Colonic mucosa (tissue), 4 donors: ENCODE measurements around the gene LRRN4. TPM values are rescaled to one million over a fixed set of nuclear protein-coding genes. Genes with fewer than 3 reads are reported as not detected.

Experiments
- DNase-seq: peaks from one replicate; pipeline ENCODE4 v3.0.0-alpha.2; 2020
- H3K27ac ChIP-seq: fragments of 200-600 bp; one replicate; pipeline ENCODE4 v1.8.0; 2021
- H3K27me3 ChIP-seq: fragments of 200-600 bp; one replicate; pipeline ENCODE4 v1.8.0; 2021
- H3K36me3 ChIP-seq: fragments of 200-600 bp; one replicate; pipeline ENCODE4 v1.8.0; 2021
- H3K4me1 ChIP-seq: fragments of 200-600 bp; one replicate; pipeline ENCODE4 v1.8.0; 2021; ENCODE audit warnings: mild to moderate bottlenecking
- H3K4me3 ChIP-seq: fragments of 200-600 bp; one replicate; pipeline ENCODE4 v1.8.0; 2021
- H3K9ac ChIP-seq, 2 donors: one replicate each; pipeline ENCODE4 v1.7.0; 2013; ENCODE audit warnings: control low read depth in 2 of 2, low read depth in 2 of 2, low read length in 2 of 2
- H3K9me3 ChIP-seq: fragments of 200-600 bp; one replicate; pipeline ENCODE4 v1.8.0; 2021
- intact Hi-C: fragments of 100-400 bp; cut with DNase I; formaldehyde crosslinking; loops from one replicate; pipeline ENCODE4 v1.14.1; 2022
- total RNA-seq, 2 donors: library from RNA; stranded (reverse); fragmentation: NEBNext Ultra II Directional in 1 of 2; extraction: Animal tissue kit (Norgen Biotek cat#: 25700) in 1 of 2; gene quantifications; one replicate each; pipeline ENCODE4 v1.2.1, GENCODE V29; 2021
- TF ChIP-seq, protein P1 (sequence below): fragments of 200-600 bp; IDR thresholded peaks from one replicate; pipeline ENCODE4 v1.8.0; 2022; ENCODE audit warnings: antibody characterized with exemption, mild to moderate bottlenecking
- donor health status: healthy.
- donor health status: DM: no; HTN: no; CAD: no.
- donor health status: DM: no; HTN: no; CAD: no.

The LRRN4 gene
- total RNA-seq, 2 donors from 2014 or later, result not detected

DNA sequence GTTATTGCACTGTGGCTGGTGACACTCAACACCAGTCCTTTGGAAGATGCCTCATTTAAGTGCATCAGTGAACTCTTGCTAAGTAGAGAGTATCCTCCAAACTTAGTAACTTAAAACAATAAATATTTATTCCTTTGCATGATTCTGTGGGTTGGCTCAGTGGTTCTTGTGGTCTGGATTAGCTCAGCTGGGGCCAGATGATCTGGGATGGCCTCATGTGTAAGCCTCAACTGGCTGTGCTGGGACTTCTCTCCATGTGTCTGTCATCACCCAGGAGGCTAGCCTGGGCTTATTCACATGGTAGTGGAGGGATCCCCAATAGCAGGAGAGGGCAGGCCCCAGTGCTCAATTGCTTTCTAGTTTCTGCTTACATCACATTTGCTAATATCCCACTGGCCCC, 8.3 kb downstream of the LRRN4 start:
- H3K36me3 ChIP-seq, result peaks cover 7% of the 10 kb centered on the region
- no peaks in the 10 kb centered on the region for H3K9me3 ChIP-seq
- no peaks in the 10 kb centered on the region for H3K4me1 ChIP-seq
- no peaks in the 10 kb centered on the region for H3K27me3 ChIP-seq
- no peak for DNase-seq
- H3K27ac ChIP-seq, result no peak overlapping the region
- H3K9ac ChIP-seq, result no peak overlapping the region
- TF ChIP-seq, protein P1, sequence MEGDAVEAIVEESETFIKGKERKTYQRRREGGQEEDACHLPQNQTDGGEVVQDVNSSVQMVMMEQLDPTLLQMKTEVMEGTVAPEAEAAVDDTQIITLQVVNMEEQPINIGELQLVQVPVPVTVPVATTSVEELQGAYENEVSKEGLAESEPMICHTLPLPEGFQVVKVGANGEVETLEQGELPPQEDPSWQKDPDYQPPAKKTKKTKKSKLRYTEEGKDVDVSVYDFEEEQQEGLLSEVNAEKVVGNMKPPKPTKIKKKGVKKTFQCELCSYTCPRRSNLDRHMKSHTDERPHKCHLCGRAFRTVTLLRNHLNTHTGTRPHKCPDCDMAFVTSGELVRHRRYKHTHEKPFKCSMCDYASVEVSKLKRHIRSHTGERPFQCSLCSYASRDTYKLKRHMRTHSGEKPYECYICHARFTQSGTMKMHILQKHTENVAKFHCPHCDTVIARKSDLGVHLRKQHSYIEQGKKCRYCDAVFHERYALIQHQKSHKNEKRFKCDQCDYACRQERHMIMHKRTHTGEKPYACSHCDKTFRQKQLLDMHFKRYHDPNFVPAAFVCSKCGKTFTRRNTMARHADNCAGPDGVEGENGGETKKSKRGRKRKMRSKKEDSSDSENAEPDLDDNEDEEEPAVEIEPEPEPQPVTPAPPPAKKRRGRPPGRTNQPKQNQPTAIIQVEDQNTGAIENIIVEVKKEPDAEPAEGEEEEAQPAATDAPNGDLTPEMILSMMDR, result no peak
- no peak overlapping the region for H3K4me3 ChIP-seq
- intact Hi-C loops, result no loop called here

DNA sequence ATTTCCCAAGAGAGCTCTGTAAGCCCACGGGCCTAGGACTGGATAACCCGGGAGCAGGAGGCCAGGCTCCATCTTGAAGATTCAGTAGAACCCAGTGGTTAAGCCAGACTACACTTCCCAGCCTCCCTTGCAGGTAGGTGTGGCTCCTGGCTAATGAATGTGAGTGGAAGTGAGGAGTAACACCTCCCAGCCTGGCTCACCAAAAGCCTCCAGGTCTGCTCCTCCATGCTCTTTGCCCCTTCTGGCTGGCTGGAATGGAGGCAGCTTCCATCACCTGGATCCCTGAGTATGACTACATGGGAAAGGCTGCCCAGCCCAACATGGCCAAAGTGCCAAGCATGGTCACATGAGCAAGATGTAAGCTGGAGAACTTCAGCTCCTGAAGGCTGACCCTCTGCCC, 9.7 kb downstream of the LRRN4 start:
- DNase-seq, result no peak
- H3K27ac ChIP-seq, result no peak overlapping the region
- peaks cover 7% of the 10 kb centered on the region for H3K36me3 ChIP-seq
- H3K9me3 ChIP-seq, result no peaks in the 10 kb centered on the region
- H3K9ac ChIP-seq, result no peak overlapping the region
- TF ChIP-seq, protein P1, result no peak
- H3K4me3 ChIP-seq, result no peak overlapping the region
- H3K4me1 ChIP-seq, result no peaks in the 10 kb centered on the region
- intact Hi-C loops, result no loop called here
- H3K27me3 ChIP-seq, result no peaks in the 10 kb centered on the region

DNA sequence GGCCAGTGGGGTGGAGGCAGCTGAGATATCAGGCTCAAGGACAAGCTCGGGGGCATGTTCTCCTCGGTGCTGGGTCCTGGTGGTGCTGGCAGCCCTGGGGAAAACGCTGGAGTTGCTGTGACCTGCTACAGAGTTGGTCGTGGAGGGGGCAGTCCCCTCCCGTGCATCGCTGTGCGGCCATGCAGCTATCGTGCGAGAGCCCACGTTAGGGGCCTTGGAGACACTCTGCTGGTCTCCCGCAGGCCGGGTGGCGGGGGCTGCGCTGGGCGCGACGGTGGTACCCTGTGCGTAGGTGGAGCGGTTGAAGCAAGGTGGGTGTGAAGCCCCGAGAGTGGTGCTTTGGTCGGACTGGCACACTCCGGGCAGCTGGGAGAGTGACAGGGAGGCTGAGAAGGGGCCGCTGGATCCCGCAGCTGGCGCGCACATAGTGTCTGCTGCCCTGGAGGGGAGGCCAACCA, 12.0 kb downstream of the LRRN4 start:
- Histone ChIP-seq H3K9me3 (no peaks in the 10 kb centered on the region), H3K27ac (no peak overlapping the region), H3K4me1 (no peaks in the 10 kb centered on the region), H3K36me3 (peaks cover 11% of the 10 kb centered on the region), H3K9ac (no peak overlapping the region), H3K27me3 (no peaks in the 10 kb centered on the region), H3K4me3 (no peak overlapping the region)
- TF ChIP-seq, protein P1, result no peak
- no peak for DNase-seq
- intact Hi-C loops, result no loop called here

DNA sequence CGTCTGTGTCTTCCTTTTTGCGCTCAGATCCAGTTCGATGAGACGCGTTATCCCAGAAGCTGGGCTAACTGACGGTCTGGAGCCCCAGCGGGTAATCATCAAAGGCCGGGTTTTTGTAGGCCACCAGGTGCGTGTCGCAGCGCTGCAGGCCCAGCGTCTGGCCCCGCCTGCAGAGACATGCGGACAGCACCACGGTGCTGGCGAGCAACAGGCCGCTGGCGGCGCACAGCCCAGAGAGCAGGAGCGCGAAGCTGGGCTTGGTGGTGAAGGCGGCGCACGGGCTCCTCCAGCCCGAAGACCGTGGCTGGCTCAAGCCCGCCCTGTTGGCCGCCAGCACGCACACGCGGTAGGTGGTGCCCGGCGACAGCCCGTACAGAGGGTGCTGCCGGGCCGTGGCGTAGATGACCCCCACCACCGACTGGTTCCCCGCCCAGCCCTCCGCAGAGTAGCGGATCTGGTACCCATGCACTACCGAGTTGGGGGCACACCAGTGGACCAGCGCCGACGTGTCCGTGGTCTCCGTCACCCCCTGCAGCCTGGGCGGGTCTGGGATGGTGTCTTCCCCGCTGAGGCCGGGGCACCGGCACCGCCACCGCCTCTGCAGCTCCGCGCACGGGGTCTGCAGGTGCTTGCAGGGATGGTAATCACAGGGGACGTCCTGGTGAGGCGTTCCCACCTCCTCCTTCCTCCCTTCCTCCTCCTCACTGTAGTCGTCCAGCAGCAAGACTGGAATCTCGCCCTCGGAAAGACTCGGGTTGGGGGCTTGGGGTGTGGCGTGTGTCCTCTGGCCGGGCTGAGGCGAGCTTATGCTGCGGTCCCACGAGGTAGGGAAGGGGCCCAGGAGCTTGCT, 12.7 kb downstream of the LRRN4 start:
- H3K27ac ChIP-seq, result no peak overlapping the region
- H3K9me3 ChIP-seq, result no peaks in the 10 kb centered on the region
- no peak overlapping the region for H3K4me3 ChIP-seq
- TF ChIP-seq, protein P1, result no peak
- intact Hi-C loops, result no loop called here
- peaks cover 13% of the 10 kb centered on the region for H3K36me3 ChIP-seq
- no peak overlapping the region for H3K9ac ChIP-seq
- H3K4me1 ChIP-seq, result no peaks in the 10 kb centered on the region
- no peaks in the 10 kb centered on the region for H3K27me3 ChIP-seq
- no peak for DNase-seq

DNA sequence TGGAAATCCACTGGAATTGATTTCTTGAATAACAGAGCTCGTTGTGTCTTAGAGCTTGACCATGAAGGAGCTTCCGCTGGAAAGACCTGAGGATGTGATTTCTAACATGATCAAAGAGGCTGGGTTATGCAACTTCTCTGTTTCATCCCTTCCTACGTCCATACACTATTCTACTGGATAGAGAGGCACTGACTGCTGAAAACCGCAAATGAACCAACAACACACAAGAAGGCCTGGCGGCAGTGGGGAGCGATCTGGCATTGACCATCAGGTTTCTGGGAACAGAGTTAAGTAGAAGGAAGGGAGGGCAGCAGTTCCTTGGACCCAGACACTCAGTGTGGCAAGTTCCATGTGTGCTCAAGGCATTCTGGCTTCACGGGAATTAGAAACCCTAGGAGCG, 13.3 kb downstream of the LRRN4 start:
- Histone ChIP-seq H3K9me3 (no peaks in the 10 kb centered on the region), H3K27ac (no peak overlapping the region), H3K4me3 (no peak overlapping the region), H3K9ac (no peak overlapping the region), H3K4me1 (no peaks in the 10 kb centered on the region), H3K27me3 (no peaks in the 10 kb centered on the region), H3K36me3 (peaks cover 13% of the 10 kb centered on the region)
- DNase-seq, result no peak
- TF ChIP-seq, protein P1, result no peak
- intact Hi-C loops, result no loop called here
